Kidney (tissue), 14 donors: ENCODE data around the gene ITSN2. TPM values are rescaled to one million over a fixed set of nuclear protein-coding genes. Genes with fewer than 3 reads are reported as not detected.

ENCODE experiments used
- DNase-seq, 5 donors: peaks; one replicate each; pipeline ENCODE4 v3.0.0-alpha.2; 2013 to 2020
- FAIRE-seq: peaks from 2 replicates; lab custom pipeline; 2012; peaks lifted over from hg19 to GRCh38; lab: Jason Lieb, UNC
- H3K27ac ChIP-seq, 2 donors: one replicate each; pipeline ENCODE4 v1.7.0; 2013; ENCODE audit warnings: low read depth in 2 of 2, low read length in 2 of 2, inconsistent platforms in 1 of 2
- H3K27me3 ChIP-seq: one replicate; pipeline ENCODE4 v1.7.1; 2013; ENCODE audit warnings: low read length, inconsistent platforms; ENCODE audit not compliant: control insufficient read depth, insufficient read depth
- H3K36me3 ChIP-seq, 3 donors: one replicate each; pipeline versions ENCODE4 v1.7.0 to v1.7.1; 2013; ENCODE audit warnings: low read length in 3 of 3, control low read depth in 1 of 3, inconsistent platforms in 1 of 3; ENCODE audit not compliant: insufficient read depth in 3 of 3, control insufficient read depth in 2 of 3
- H3K4me1 ChIP-seq, 3 donors: one replicate each; pipeline versions ENCODE4 v1.7.0 to v1.7.1; 2013; ENCODE audit warnings: low read length in 3 of 3, inconsistent platforms in 1 of 3, low read depth in 1 of 3; ENCODE audit not compliant: control insufficient read depth in 2 of 3, insufficient read depth in 2 of 3
- H3K4me3 ChIP-seq, 3 donors: one replicate each; pipeline versions ENCODE4 v1.7.0 to v1.8.1; 2013; ENCODE audit warnings: low read length in 3 of 3, control low read depth in 1 of 3, inconsistent platforms in 1 of 3
- H3K9ac ChIP-seq, 3 donors: one replicate each; pipeline versions ENCODE4 v1.7.0 to v1.7.1; 2013; ENCODE audit warnings: low read length in 3 of 3, control low read depth in 1 of 3, inconsistent platforms in 1 of 3
- H3K9me3 ChIP-seq, 3 donors: one replicate each; pipeline versions ENCODE4 v1.7.0 to v1.7.1; 2013; ENCODE audit warnings: low read length in 3 of 3, control low read depth in 1 of 3, inconsistent platforms in 1 of 3; ENCODE audit not compliant: control insufficient read depth in 2 of 3, insufficient read depth in 1 of 3
- intact Hi-C: fragments of 100-400 bp; cut with DNase I; formaldehyde crosslinking; loops from one replicate; pipeline ENCODE4 v1.11.1; 2022
- polyA plus RNA-seq: library from polyadenylated mRNA; stranded (reverse); fragments of 350-450 nt; fragmentation: Illumina TruSeq; extraction: RNeasy Lipid Tissue Mini Kit (QIAGEN cat#74804); gene quantifications from one replicate; pipeline ENCODE4 v1.2.3, GENCODE V29; 2014; ENCODE audit warnings: low read depth, low replicate concordance; ENCODE audit not compliant: insufficient read depth
- total RNA-seq: library from RNA; stranded (reverse); fragmentation: NEBNext Ultra II Directional; extraction: Animal tissue kit (Norgen Biotek cat#: 25700); gene quantifications from one replicate; pipeline ENCODE4 v1.2.1, GENCODE V29; 2021
- TF ChIP-seq, protein P1 (sequence below): IDR thresholded peaks from 3 replicates; pipeline ENCODE4 v1.5.1; 2012; ENCODE audit warnings: mild to moderate bottlenecking, moderate library complexity, borderline replicate concordance; ENCODE audit not compliant: insufficient read depth; ENCODE audit errors: extremely low read depth
- donor health status: control.
- donor health status: control.
- donor health status: control.
- donor health status: control.
- donor health status: control.
- donor health status: DM: yes; HTN: yes; CAD: no.
- donor health status: Normal renal cell carcinoma (clear cell type).

ITSN2 gene
- total and polyA plus RNA-seq, 2 donors from 2014 or later, result 20.1 to 72.8 TPM

- Histone ChIP-seq H3K9me3 (no peaks in the 10 kb centered on the region), H3K36me3 (no peaks in the 10 kb centered on the region), H3K9ac (no peak overlapping the region), H3K4me1 (no peaks in the 10 kb centered on the region), H3K27me3 (no peaks in the 10 kb centered on the region), H3K27ac (no peak overlapping the region), H3K4me3 (no peak overlapping the region)
- FAIRE-seq (no peak), DNase-seq (no peak)
- TF ChIP-seq, protein P1, sequence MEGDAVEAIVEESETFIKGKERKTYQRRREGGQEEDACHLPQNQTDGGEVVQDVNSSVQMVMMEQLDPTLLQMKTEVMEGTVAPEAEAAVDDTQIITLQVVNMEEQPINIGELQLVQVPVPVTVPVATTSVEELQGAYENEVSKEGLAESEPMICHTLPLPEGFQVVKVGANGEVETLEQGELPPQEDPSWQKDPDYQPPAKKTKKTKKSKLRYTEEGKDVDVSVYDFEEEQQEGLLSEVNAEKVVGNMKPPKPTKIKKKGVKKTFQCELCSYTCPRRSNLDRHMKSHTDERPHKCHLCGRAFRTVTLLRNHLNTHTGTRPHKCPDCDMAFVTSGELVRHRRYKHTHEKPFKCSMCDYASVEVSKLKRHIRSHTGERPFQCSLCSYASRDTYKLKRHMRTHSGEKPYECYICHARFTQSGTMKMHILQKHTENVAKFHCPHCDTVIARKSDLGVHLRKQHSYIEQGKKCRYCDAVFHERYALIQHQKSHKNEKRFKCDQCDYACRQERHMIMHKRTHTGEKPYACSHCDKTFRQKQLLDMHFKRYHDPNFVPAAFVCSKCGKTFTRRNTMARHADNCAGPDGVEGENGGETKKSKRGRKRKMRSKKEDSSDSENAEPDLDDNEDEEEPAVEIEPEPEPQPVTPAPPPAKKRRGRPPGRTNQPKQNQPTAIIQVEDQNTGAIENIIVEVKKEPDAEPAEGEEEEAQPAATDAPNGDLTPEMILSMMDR, result no peak
- intact Hi-C loops, result no loop called here
These were observed 8.4 kb downstream of the ITSN2 start for GRCh38 chr2:24351981-24352380.

GRCh38 chr2:24351627-24351938 lies 8.8 kb downstream of the ITSN2 start:
- H3K9ac ChIP-seq, result no peak overlapping the region
- H3K27ac ChIP-seq, result no peak overlapping the region
- FAIRE-seq, result no peak

DNA sequence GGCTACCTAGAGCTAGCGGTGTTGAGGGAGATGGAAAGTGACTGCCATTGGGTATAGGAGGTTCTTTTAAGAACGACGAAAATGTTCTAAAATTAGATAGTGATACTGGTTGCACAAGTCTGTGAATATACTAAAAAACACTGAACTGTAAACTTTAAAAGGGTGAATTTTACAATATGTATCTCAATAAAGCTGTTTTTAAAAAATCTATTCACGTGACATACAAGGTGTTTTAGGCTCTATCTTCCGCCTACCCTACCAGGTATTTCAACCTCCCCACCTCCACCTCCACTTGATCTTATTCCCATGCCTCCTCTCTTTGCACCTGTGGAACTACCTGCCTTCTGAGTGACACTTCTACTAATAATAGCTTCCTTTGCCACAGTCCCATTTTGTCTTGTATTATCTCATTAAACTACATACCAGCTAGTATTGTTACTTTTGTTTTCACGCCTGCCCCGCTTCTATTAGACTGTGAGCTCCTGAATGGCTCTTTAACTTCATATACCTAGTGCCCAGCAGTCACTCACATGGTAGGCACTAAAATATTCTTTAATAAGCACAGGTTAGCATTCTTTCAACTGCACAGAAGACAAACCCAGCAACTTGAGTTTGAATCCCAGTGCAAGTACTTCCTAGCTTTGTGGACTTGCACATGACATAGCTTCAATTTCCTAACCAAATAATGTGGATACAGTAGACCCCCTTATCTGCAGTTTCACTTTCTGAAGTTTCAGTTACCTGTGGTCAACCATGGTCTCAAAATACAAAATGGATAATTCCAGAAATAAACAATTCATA lies 9.3 kb downstream of the ITSN2 start:
- intact Hi-C loops, result no loop called here
- Histone ChIP-seq H3K27ac (no peak overlapping the region), H3K9ac (no peak overlapping the region), H3K9me3 (no peaks in the 10 kb centered on the region), H3K27me3 (no peaks in the 10 kb centered on the region), H3K36me3 (no peaks in the 10 kb centered on the region), H3K4me3 (no peak overlapping the region), H3K4me1 (peaks cover 0 to under 1% (median 0%) of the 10 kb centered on the region in 3 donors)
- TF ChIP-seq, protein P1, result no peak
- DNase-seq (no peak), FAIRE-seq (no peak)

More at GRCh38 chr2:24351627-24351938, 8.8 kb downstream of the ITSN2 start:
- Histone ChIP-seq H3K4me3 (no peak overlapping the region), H3K36me3 (no peaks in the 10 kb centered on the region), H3K4me1 (no peaks in the 10 kb centered on the region), H3K9me3 (no peaks in the 10 kb centered on the region), H3K27me3 (no peaks in the 10 kb centered on the region)
- no peak for DNase-seq
- TF ChIP-seq, protein P1, result no peak
- intact Hi-C loops, result no loop called here
